Measurements from ENCODE around the gene AUTS2.

AUTS2 gene

GRCh38 chr7:70298780-70299471 is 700.7 kb downstream of the AUTS2 start:
- no peak for DNase-seq

- DNase-seq: no peak
These were observed 701.2 kb downstream of the AUTS2 start for GRCh38 chr7:70299472-70299807.

- no peak for DNase-seq
These were observed 703.5 kb downstream of the AUTS2 start for GRCh38 chr7:70301673-70302185.

- no peak for DNase-seq
These were observed 705.0 kb downstream of the AUTS2 start for GRCh38 chr7:70303309-70303708.

- no peak for DNase-seq
These were observed 705.5 kb downstream of the AUTS2 start for GRCh38 chr7:70303780-70304179.

GRCh38 chr7:70306173-70306572 is 707.9 kb downstream of the AUTS2 start:
- no peak for DNase-seq

GRCh38 chr7:70307544-70308106 is 709.4 kb downstream of the AUTS2 start:
- DNase-seq: no peak

- no peak for DNase-seq
These were observed 714.1 kb downstream of the AUTS2 start for GRCh38 chr7:70312336-70312735.

GRCh38 chr7:70313271-70313670 is 715.0 kb downstream of the AUTS2 start:
- no peak for DNase-seq

- no peak for DNase-seq
These were observed 715.4 kb downstream of the AUTS2 start for GRCh38 chr7:70313687-70314086.

GRCh38 chr7:70314221-70314620 is 715.9 kb downstream of the AUTS2 start:
- DNase-seq: no peak

GRCh38 chr7:70316745-70317144 is 718.5 kb downstream of the AUTS2 start:
- no peak for DNase-seq

GRCh38 chr7:70317356-70317755 is 719.1 kb downstream of the AUTS2 start:
- DNase-seq: no peak

- no peak for DNase-seq
These were observed 720.2 kb downstream of the AUTS2 start for GRCh38 chr7:70318511-70318910.

GRCh38 chr7:70319057-70319456 is 720.8 kb downstream of the AUTS2 start:
- DNase-seq: no peak

GRCh38 chr7:70321016-70321590 is 722.8 kb downstream of the AUTS2 start:
- no peak for DNase-seq

- no peak for DNase-seq
These were observed 724.6 kb downstream of the AUTS2 start for GRCh38 chr7:70322856-70323255.

- no peak for DNase-seq
These were observed 727.3 kb downstream of the AUTS2 start for GRCh38 chr7:70325509-70326101.

- DNase-seq: no peak
These were observed 736.0 kb downstream of the AUTS2 start for GRCh38 chr7:70334295-70334694.

- no peak for DNase-seq
These were observed 736.6 kb downstream of the AUTS2 start for GRCh38 chr7:70334871-70335270.

- DNase-seq: no peak
These were observed 738.3 kb downstream of the AUTS2 start for GRCh38 chr7:70336536-70336935.

- DNase-seq: no peak
These were observed 739.7 kb downstream of the AUTS2 start for GRCh38 chr7:70338015-70338414.

GRCh38 chr7:70340236-70340635 is 742.0 kb downstream of the AUTS2 start:
- no peak for DNase-seq

GRCh38 chr7:70341446-70341845 is 743.2 kb downstream of the AUTS2 start:
- DNase-seq: no peak
